HG03342 (cell line): ENCODE data around the gene AP1AR.

Source experiments
- ATAC-seq: cut with Tn5 transposase; IDR thresholded peaks from one replicate; pipeline ENCODE4 v1.9.1; 2021; ENCODE audit warnings: mild to moderate bottlenecking, moderate library complexity; ENCODE audit not compliant: unreplicated experiment

AP1AR gene

GRCh38 chr4:112222219-112222955 lies 9.2 kb upstream of the AP1AR start:
- ATAC-seq, result no peak

DNA sequence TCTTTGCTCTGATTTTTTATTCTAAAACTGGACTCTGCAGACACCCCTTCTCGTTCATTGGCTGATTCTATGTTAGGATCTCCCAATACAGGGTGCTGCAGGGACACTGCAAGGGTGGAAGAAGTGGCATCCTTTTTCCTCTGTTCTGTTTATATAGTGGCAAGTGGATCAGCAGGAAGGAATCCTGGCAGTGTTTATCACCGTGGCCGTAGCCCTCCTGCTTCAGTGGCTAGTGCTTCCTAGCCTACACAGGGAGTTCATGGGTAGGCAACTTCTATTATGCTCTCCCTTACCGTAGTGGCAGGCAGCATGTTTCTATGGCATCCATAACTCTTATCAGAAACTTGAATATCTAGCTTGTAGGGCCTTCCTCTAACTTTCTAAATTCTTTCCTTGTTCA lies 6.4 kb upstream of the AP1AR start:
- no peak for ATAC-seq

GRCh38 chr4:112230879-112231778 lies 458 bp upstream of the AP1AR start:
- ATAC-seq, result peak; percentile 84

- no peak for ATAC-seq
These were observed 3.5 kb downstream of the AP1AR start for GRCh38 chr4:112234952-112235609.

DNA sequence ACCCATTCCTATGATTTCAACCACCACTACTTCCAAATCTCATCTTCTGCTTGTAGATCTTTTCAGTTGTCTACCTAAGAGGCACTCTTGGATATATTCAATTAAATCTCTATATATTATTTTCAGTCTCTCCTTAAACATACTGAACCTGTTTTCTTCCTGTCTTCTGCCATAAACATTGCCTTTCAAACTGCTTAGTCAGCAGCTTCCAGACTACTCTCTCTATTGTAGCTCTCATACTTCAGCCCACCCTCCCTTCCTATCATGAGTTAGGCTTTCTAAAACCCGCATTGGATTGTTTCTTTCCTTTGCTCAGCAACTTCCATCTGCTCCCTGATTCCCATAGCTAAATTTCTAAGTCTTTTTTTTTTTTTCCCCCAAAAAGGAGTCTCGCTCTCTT lies 4.5 kb downstream of the AP1AR start:
- ATAC-seq, result no peak

DNA sequence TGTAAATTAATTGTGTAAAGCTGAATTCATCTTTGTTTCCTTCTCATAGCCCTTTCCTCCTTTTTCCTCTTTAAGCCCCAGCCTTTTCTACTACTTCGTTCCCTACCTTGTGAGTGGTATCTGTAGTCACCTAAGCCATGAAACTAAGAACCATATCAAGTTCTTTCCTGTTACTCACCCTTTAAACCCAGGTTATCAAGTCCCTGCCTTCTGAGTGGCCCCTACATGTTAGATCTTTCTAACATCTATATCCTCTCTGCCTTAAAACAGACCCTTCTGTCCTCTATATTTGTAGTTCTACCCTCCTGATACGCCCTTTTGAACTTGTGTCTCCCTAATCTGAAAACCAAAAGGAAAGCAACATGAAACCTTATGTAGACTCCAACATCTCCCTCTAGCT lies 7.2 kb downstream of the AP1AR start:
- no peak for ATAC-seq

GRCh38 chr4:112245383-112245782 lies 13.8 kb downstream of the AP1AR start:
- ATAC-seq, result no peak

DNA sequence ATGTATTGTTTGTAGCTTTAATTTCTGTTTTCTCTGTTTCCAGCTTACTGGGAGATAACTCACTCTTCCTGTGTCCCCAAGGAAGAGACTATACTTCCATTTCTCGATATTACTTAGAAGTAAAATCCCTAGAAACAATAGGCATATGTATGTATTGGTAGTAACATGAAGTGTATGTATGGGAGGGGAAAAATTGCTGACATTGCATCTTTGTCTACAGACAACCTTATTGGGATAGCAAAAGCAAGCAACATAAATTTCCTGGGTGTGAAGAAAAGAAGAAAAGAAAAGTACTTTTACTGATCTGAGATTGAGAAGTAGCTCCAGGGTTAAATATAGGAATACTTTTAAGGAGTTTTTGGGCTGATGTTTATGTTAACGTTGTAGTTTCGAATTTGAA lies 15.4 kb downstream of the AP1AR start:
- ATAC-seq, result no peak

- no peak for ATAC-seq
These were observed 19.5 kb downstream of the AP1AR start for GRCh38 chr4:112251019-112251643.

DNA sequence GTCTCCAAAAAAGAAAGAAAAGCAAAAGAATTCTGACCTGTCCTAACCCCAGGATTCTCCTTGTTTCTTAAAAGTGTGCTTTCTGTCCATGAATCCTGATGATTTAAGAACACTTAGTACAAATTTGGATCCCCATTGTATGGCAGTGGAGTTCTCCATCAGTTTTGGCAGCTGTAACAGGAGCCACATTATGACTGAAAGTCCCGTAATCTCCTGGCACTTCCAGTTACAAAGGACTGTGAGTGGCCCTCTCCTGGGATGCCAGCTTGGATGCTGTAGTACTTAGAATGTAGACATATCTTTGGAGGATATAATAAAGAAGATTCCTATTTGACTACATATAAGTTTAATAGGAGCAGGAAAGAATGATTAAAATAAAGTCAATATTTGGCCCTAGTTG lies 20.6 kb downstream of the AP1AR start:
- no peak for ATAC-seq

- peak; percentile 92 for ATAC-seq
These were observed 21.9 kb downstream of the AP1AR start for GRCh38 chr4:112253382-112254000.

- ATAC-seq, result no peak
These were observed 25.5 kb downstream of the AP1AR start for GRCh38 chr4:112257098-112257497.

GRCh38 chr4:112266823-112267222 lies 35.2 kb downstream of the AP1AR start:
- ATAC-seq, result no peak

- no peak for ATAC-seq
These were observed 38.5 kb downstream of the AP1AR start for GRCh38 chr4:112270051-112270450.

DNA sequence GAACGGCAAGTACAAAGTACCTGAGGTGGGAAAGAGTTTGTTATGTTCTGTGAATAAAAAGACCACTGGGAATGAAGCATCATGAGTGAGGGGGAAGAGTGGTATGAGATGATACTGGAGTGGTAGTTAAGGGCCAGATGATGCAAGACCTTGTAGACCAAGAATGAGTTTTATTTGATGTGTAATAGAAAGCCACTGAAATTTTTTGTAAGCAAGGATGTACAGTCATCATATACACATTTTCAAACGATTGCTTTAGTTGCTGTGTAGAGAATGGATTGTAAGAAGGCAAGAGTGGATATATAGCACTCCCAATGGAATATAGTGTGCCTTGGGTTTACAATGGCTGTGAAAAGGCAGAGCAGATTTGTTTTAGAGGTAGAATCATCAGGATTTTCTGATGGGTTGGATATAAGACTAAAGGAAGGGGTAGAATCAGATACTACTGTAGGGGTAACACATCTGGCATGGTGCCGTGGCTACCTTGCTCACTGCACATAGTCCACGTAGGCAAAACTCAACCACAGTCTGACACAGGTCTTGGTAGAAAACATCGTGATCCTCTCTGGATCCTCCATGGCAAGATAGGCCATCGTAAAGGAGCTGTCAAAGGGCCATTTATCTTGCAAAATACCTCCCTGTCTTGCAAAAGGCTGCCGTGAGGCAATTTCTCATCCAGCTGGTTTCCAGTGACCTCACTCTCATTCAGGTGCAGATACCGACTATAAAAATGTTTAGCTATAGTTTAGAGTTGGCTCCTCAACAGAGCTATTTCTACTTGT lies 39.2 kb downstream of the AP1AR start:
- ATAC-seq, result no peak

DNA sequence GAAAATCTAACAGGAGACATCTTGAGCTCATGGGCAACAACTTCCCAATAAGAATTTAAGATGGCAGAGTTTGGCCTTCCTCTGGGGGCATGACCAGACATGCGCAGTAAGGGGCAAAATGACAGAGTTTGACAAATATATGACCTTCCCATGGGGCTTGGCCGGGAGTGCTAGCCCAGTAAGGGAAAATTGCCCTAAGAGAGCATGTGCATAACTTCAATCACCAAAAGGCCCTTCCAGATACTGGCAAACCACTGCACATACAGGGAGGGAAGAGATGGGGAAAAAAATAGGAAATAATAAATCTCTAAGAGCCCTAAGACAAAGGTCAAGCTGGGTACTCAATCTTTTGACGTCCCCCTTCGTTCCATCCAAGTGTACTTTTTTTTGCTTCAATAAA lies 40.7 kb downstream of the AP1AR start:
- ATAC-seq, result no peak

DNA sequence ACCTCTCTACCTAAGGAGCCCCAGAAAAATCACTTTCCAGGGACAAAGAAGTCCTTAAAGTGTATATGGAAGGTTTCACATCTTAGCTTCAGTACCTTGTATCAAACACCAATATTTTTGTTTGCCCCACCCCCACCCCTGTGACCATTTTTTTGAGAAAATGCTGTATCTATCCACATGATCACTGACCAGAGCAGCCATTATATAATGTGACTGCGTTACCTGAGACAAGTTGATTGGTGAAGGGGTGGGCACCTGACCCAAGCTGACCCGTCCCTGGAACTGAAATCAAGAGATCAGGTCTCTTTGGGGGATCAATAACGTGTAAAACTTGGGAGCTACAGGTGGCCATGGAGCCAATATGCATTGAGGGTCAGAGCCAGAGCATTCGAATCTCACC lies 43.4 kb downstream of the AP1AR start:
- ATAC-seq, result no peak

DNA sequence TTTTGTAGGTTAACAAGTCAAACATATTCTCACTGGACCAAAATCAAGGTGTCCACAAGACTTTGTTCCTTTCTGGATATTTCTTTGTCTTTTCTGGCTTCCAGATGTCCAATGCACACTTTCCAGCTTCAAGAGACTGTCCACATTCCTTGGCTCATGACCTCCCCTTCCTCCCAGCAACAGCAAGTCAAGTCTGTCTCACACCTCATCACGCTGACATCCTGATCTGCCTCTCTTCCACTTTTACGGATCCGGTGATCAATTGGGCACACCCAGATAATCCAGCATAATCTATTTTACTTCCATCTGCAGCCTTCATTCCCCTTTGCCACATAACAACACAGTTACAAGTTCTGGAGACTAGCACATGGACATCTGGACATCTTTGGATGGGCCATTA lies 44.5 kb downstream of the AP1AR start:
- ATAC-seq, result no peak

GRCh38 chr4:112277220-112277619 lies 45.6 kb downstream of the AP1AR start:
- no peak for ATAC-seq
